Myocyte (in vitro differentiated cells): ENCODE data around the gene SFI1. TPM values are rescaled to one million over a fixed set of nuclear protein-coding genes. Genes with fewer than 3 reads are reported as not detected.

Experiments used
- microRNA-seq: library from miRNA; unstranded; fragments of <30 nt; microRNA quantifications from one replicate; pipeline ENCODE4, GENCODE V29; 2016
- total RNA-seq: library from RNA; depleted of rRNA; stranded (reverse); fragments of >200 nt; gene quantifications from 2 replicates; pipeline ENCODE4 v1.2.3, GENCODE V29; 2014

The SFI1 gene
- total RNA-seq, 1 donor from 2014 or later = 4.0 TPM

Small RNA genes within 50 kb of the gene (microRNA-seq; reads per million reads assigned to microRNA genes)
- not detected for gene MIR7109

Other genes starting within 250 kb of the SFI1 start
- gene PIK3IP1, start 204.0 kb upstream of the SFI1 start, total RNA-seq = 10.9 and 16.0 TPM in 2 replicates
- gene PATZ1, start 150.2 kb upstream of the SFI1 start, total RNA-seq = 8.8 and 11.6 TPM in 2 replicates
- gene DRG1, start 96.9 kb upstream of the SFI1 start, total RNA-seq = 101 and 143 TPM in 2 replicates
- gene EIF4ENIF1, start 6.7 kb upstream of the SFI1 start, total RNA-seq = 12.6 and 13.8 TPM in 2 replicates
- 29.3 and 56.2 TPM in 2 replicates for gene PISD, start 165.7 kb downstream of the SFI1 start, total RNA-seq